HCT116 (cell line): ENCODE data around the gene MXD1. TPM values are rescaled to one million over a fixed set of nuclear protein-coding genes. Genes with fewer than 3 reads are reported as not detected.

Experiments used
- ATAC-seq: fragments of 200-7000 bp; cut with Tn5 transposase; 2 replicates; pipeline ENCODE4 v1.9.1; 2020; ENCODE audit warnings: mild to moderate bottlenecking, moderate library complexity
- BruUV-seq: library from RNA; stranded (reverse); fragments of 400-500 nt; replicated peaks from 2 replicates; lab custom pipeline; 2021; lab: Mats Ljungman, UMichigan
- CTCF ChIA-PET: fragments of 300-600 bp; sonication (Branson Sonifier 250); formaldehyde crosslinking; loops from one replicate; lab custom pipeline; 2021; ENCODE audit warnings: antibody characterized with exemption; lab: Charles Lee
- POLR2A ChIA-PET: fragments of 300-600, 350-600 bp; sonication (Branson Sonifier 250); formaldehyde crosslinking; loops from one replicate; lab custom pipeline; 2021; ENCODE audit warnings: antibody characterized with exemption; lab: Charles Lee
- RAD21 ChIA-PET, 2 experiments: fragments of 300-600 bp; sonication (Branson Sonifier 250); formaldehyde crosslinking; loops; one replicate each; lab custom pipeline; 2023; ENCODE audit warnings: low total read pairs in 2 of 2; ENCODE audit not compliant: uncharacterized antibody in 2 of 2, unreplicated experiment in 2 of 2, low non-redundant PET in 1 of 2; lab: Charles Lee
- DNase-seq: peaks from one replicate; pipeline ENCODE4 v3.0.0-alpha.2; 2010; ENCODE audit warnings: low read depth, low spot score
- H2AFZ ChIP-seq: fragments of 200-600 bp; shearing (Covaris generic), sonication (generic); 2 replicates; pipeline ENCODE4 v1.6.1; 2017; ENCODE audit warnings: low read depth, mixed run types, mixed read lengths, antibody characterized with exemption, low read length; ENCODE audit not compliant: poor library complexity, severe bottlenecking
- H3K27ac ChIP-seq: 2 replicates; pipeline ENCODE4 v1.5.1; 2012; ENCODE audit warnings: low read depth, low read length
- H3K27me3 ChIP-seq: fragments of 200-600 bp; sonication (generic); 2 replicates; pipeline ENCODE4 v1.6.1; 2016; ENCODE audit warnings: mixed run types, low read length, mixed read lengths; ENCODE audit not compliant: insufficient read depth
- H3K36me3 ChIP-seq, 2 experiments: fragments of 200-500 bp in 1 of 2; fragments of 200-600 bp in 1 of 2; sonication (Bioruptor generic) in 1 of 2; sonication (generic) in 1 of 2; 2 replicates each; pipeline versions ENCODE4 v1.5.1 to v1.6.1; 2014 to 2016; ENCODE audit warnings: low read length in 2 of 2, inconsistent platforms in 1 of 2, mixed read lengths in 1 of 2, mixed run types in 1 of 2; ENCODE audit not compliant: insufficient read depth in 2 of 2, control insufficient read depth in 1 of 2
- H3K4me1 ChIP-seq, 2 experiments: fragments of 200-600 bp in 1 of 2; sonication (generic) in 1 of 2; 2 replicates each; pipeline versions ENCODE4 v1.5.1 to v1.6.1; 2012 to 2017; ENCODE audit warnings: low read length in 2 of 2, inconsistent platforms in 1 of 2, mild to moderate bottlenecking in 1 of 2, mixed read lengths in 1 of 2, mixed run types in 1 of 2, moderate library complexity in 1 of 2; ENCODE audit not compliant: insufficient read depth in 2 of 2, control insufficient read depth in 1 of 2
- H3K4me2 ChIP-seq: fragments of 200-600 bp; sonication (generic); 2 replicates; pipeline ENCODE4 v1.6.1; 2017; ENCODE audit warnings: mixed run types, low read length, mixed read lengths
- H3K4me3 ChIP-seq, 2 experiments: fragments of 200-600 bp in 1 of 2; sonication (generic) in 1 of 2; replicated peaks in 1 of 2; 2 replicates each; pipeline ENCODE4 v1.5.1; 2011 to 2016; ENCODE audit warnings: low read length in 2 of 2, control low read depth in 1 of 2, low read depth in 1 of 2, mild to moderate bottlenecking in 1 of 2, mixed read lengths in 1 of 2, mixed run types in 1 of 2
- H3K79me2 ChIP-seq: fragments of 200-600 bp; sonication (generic); 2 replicates; pipeline ENCODE4 v1.6.1; 2017; ENCODE audit warnings: mild to moderate bottlenecking, mixed run types, low read length, moderate library complexity, mixed read lengths; ENCODE audit not compliant: insufficient read depth
- H3K9ac ChIP-seq: fragments of 200-600 bp; sonication (generic); 2 replicates; pipeline ENCODE4 v1.6.1; 2016; ENCODE audit warnings: low read length, mixed read lengths
- H3K9me2 ChIP-seq: fragments of 200-600 bp; sonication (generic), shearing (Covaris generic); 2 replicates; pipeline ENCODE4 v1.6.1; 2017; ENCODE audit warnings: mixed run types, mild to moderate bottlenecking, moderate library complexity; ENCODE audit not compliant: insufficient read depth
- H3K9me3 ChIP-seq, 2 experiments: fragments of 200-500 bp in 1 of 2; fragments of 200-600 bp in 1 of 2; sonication (Bioruptor generic) in 1 of 2; sonication (generic) in 1 of 2; 2 replicates each; pipeline ENCODE4 v1.6.1; 2014 to 2017; ENCODE audit warnings: low read length in 2 of 2, mixed read lengths in 2 of 2, inconsistent platforms in 1 of 2, low read depth in 1 of 2, mild to moderate bottlenecking in 1 of 2, mixed run types in 1 of 2, moderate library complexity in 1 of 2; ENCODE audit not compliant: control insufficient read depth in 1 of 2, insufficient read depth in 1 of 2
- H4K20me1 ChIP-seq: fragments of 200-600 bp; sonication (generic), shearing (Covaris generic); 2 replicates; pipeline ENCODE4 v1.6.1; 2017; ENCODE audit warnings: mixed run types, mild to moderate bottlenecking, moderate library complexity; ENCODE audit not compliant: insufficient read depth
- CEBPB ChIP-seq: IDR thresholded peaks from 2 replicates; pipeline ENCODE4 v1.6.1; 2012; ENCODE audit warnings: low read depth
- FOSL1 ChIP-seq: IDR thresholded peaks from 2 replicates; pipeline ENCODE4 v1.6.1; 2012; ENCODE audit warnings: low read depth
- TCF7L2 ChIP-seq: IDR thresholded peaks from 2 replicates; pipeline ENCODE4 v1.7.0; 2011; ENCODE audit warnings: borderline replicate concordance, inconsistent platforms; ENCODE audit not compliant: insufficient read depth, insufficient read length; ENCODE audit errors: extremely low read depth
- ZFX ChIP-seq: fragments of 450-650 bp; IDR thresholded peaks from 2 replicates; pipeline ENCODE4 v1.6.1; 2017
- intact Hi-C: fragments of 100-400 bp; cut with micrococcal nuclease; formaldehyde crosslinking; loops from 2 replicates; pipeline ENCODE4 v1.10.0; 2022
- total RNA-seq: library from RNA; stranded (reverse); gene quantifications from one replicate; pipeline ENCODE4 v1.2.1, GENCODE V29; 2021; ENCODE audit not compliant: unreplicated experiment

MXD1 gene
- total RNA-seq, 1 experiment from 2014 or later = 10.3 TPM

- Histone ChIP-seq H3K9me2 (no peaks in the 10 kb centered on the region), H3K36me3 (no peaks in the 10 kb centered on the region), H2AFZ (no peak overlapping the region), H3K27me3 (no peaks in the 10 kb centered on the region), H4K20me1 (no peaks in the 10 kb centered on the region), H3K4me1 (peaks cover 19 to 32% of the 10 kb centered on the region in 2 experiments), H3K4me3 (no peak overlapping the region), H3K79me2 (no peaks in the 10 kb centered on the region), H3K27ac (no peak overlapping the region), H3K9ac (no peak overlapping the region), H3K4me2 (no peak overlapping the region), H3K9me3 (no peaks in the 10 kb centered on the region)
- no peak for DNase-seq
- no peak for ATAC-seq
- no TSS peak for BruUV-seq
- ChIA-PET CTCF (no interaction called here), RAD21 (interaction anchor here in 1 of 2 experiments (0.6 kb wide), 1 partner anchor 114 kb away, joined by 3 read pairs; no protein-coding TSS in a partner anchor), POLR2A (no interaction called here)
- intact Hi-C loops = no loop called here
- no peak for TF ChIP-seq ZFX
Observed at GRCh38 chr2:69944756-69945155, 29.8 kb downstream of the MXD1 start.

GRCh38 chr2:69945441-69945840 is 30.5 kb downstream of the MXD1 start:
- no peak overlapping the region for H3K4me2 ChIP-seq
- POLR2A ChIA-PET = interaction anchor here (1.1 kb wide), 1 partner anchor 312 kb away, joined by 3 read pairs; no protein-coding TSS in a partner anchor

More at GRCh38 chr2:69945441-69945840, 30.5 kb downstream of the MXD1 start:
- Histone ChIP-seq H3K79me2 (no peaks in the 10 kb centered on the region), H3K4me3 (no peak overlapping the region)
- CTCF ChIA-PET = no interaction called here
- ATAC-seq = no peak
- intact Hi-C loops = no loop called here
- TF ChIP-seq CEBPB (no peak), TCF7L2 (no peak), FOSL1 (no peak)
- TF ChIP-seq, all 23 proteins: peak for 0
- no peak overlapping the region for H2AFZ ChIP-seq
- H4K20me1 ChIP-seq = no peaks in the 10 kb centered on the region
- RAD21 ChIA-PET = interaction anchor here in 1 of 2 experiments (0.6 kb wide), 1 partner anchor 113 kb away, joined by 3 read pairs; no protein-coding TSS in a partner anchor
- H3K9ac ChIP-seq = no peak overlapping the region
- peaks cover 19 to 32% of the 10 kb centered on the region in 2 experiments for H3K4me1 ChIP-seq
- H3K36me3 ChIP-seq = no peaks in the 10 kb centered on the region
- no peak overlapping the region for H3K27ac ChIP-seq
- BruUV-seq = no TSS peak
- no peaks in the 10 kb centered on the region for H3K9me2 ChIP-seq
- DNase-seq = no peak
- no peaks in the 10 kb centered on the region for H3K27me3 ChIP-seq
- H3K9me3 ChIP-seq = no peaks in the 10 kb centered on the region
